ENCODE measurements around the gene RNU1-1. TPM values are rescaled to one million over a fixed set of nuclear protein-coding genes. Genes with fewer than 3 reads are reported as not detected.
A peak's percentile ranks its signal among the peaks of the same experiment; 100 is the strongest.
"Not testable (repeated sequence)": the region's sequence is repeated elsewhere in the genome, so short reads cannot be mapped to it uniquely, and the experiment has no call there.

The RNU1-1 gene
- polyA plus RNA-seq, 2 donors = not detected

DNA sequence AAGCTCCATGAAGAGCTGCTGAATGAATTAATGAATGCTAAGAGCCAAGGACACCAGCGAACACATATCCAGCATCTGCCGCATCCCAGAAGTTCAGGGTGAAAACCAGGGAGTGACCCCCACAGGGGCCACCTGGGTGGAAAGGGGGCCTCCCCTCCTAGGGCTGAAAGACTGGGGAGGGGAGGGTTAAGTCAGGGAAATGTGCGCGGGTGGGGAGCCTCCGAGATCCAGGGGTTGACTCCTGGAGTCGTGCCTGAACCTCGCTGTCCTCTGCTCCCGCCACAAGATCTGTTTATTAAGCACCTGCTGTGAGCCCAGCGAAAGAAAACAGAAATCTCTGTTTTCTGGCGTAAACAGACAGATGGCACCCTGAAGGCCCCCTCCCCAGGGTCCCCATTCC lies 16.0 kb downstream of the RNU1-1 start:
- peak overlapping the region; percentile 2 to 75 for H3K27ac ChIP-seq (ENCODE audit: low read depth in 2 of 2, low read length in 1 of 2)
- not testable (repeated sequence) for H3K9me3 ChIP-seq (ENCODE audit: control insufficient read depth in 2 of 2, insufficient read depth in 1 of 2, low read depth in 1 of 2, low read length in 1 of 2); H3K27me3 ChIP-seq (ENCODE audit: control insufficient read depth in 1 of 2, insufficient read depth in 2 of 2, low read length in 2 of 2); H3K4me3 ChIP-seq (ENCODE audit: low read depth in 1 of 2, low read length in 2 of 2); H3K4me1 ChIP-seq (ENCODE audit: control insufficient read depth in 2 of 2, insufficient read depth in 2 of 2, low read length in 1 of 2); H3K36me3 ChIP-seq (ENCODE audit: control insufficient read depth in 2 of 2, insufficient read depth in 2 of 2, low read length in 1 of 2)
- WGBS, 2 donors = 38 to 41% methylated on average over 10 of the region's 10 CpGs

DNA sequence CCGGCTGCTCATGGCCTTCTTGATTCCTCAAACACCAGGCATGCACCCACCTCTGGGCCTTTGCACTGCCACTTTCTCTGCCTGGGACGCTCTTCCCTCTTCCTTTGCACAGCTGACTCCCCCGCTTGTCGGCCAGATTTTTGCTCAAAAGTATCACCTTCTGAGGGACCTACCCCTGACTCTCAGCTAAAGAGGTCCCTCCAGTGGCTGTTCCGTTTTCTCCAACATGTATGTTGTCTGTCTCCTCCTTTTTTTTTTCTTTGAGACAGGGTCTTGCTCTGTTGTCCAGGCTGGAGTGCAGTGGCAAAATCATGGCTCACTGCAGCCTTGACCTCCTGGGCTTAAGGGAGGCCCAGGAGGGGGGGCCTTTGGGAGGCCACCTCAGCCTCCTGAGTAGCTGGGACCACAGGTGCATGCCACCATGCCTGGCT lies 16.6 kb downstream of the RNU1-1 start:
- not testable (repeated sequence) for H3K9me3 ChIP-seq (ENCODE audit: control insufficient read depth in 2 of 2, insufficient read depth in 1 of 2, low read depth in 1 of 2, low read length in 1 of 2); H3K27ac ChIP-seq (ENCODE audit: low read depth in 2 of 2, low read length in 1 of 2); H3K4me3 ChIP-seq (ENCODE audit: low read depth in 1 of 2, low read length in 2 of 2); H3K36me3 ChIP-seq (ENCODE audit: control insufficient read depth in 2 of 2, insufficient read depth in 2 of 2, low read length in 1 of 2); H3K4me1 ChIP-seq (ENCODE audit: control insufficient read depth in 2 of 2, insufficient read depth in 2 of 2, low read length in 1 of 2); H3K27me3 ChIP-seq (ENCODE audit: control insufficient read depth in 1 of 2, insufficient read depth in 2 of 2, low read length in 2 of 2)
- WGBS, 2 donors = 90 to 93% methylated on average over 5 of the region's 5 CpGs

- not testable (repeated sequence) for H3K27ac ChIP-seq (ENCODE audit: low read depth in 2 of 2, low read length in 1 of 2); H3K36me3 ChIP-seq (ENCODE audit: control insufficient read depth in 2 of 2, insufficient read depth in 2 of 2, low read length in 1 of 2); H3K9me3 ChIP-seq (ENCODE audit: control insufficient read depth in 2 of 2, insufficient read depth in 1 of 2, low read depth in 1 of 2, low read length in 1 of 2); H3K4me3 ChIP-seq (ENCODE audit: low read depth in 1 of 2, low read length in 2 of 2); H3K4me1 ChIP-seq (ENCODE audit: control insufficient read depth in 2 of 2, insufficient read depth in 2 of 2, low read length in 1 of 2); H3K27me3 ChIP-seq (ENCODE audit: control insufficient read depth in 1 of 2, insufficient read depth in 2 of 2, low read length in 2 of 2)
- 85 to 93% methylated on average over 9 of the region's 9 CpGs for WGBS, 2 donors
These were observed 20.4 kb downstream of the RNU1-1 start for GRCh38 chr1:16493731-16494130.

DNA sequence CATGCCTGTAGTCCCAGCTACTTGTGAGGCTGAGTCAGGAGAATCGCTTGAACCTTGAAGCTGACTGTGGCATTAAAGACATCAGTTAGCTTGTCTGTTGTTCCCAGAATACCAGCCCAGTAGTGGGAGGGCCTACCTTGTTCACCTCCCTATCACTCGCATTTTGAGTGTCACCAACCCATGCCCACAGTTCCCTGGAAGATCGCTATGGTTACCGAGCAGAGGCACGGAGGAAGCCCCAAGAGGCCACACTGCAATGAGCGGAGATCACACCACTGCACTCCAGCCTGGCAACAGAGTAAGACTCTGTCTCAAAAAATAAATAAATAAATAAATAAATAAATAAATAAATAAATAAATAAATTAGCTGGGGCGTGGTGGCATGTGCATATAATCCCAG lies 21.1 kb downstream of the RNU1-1 start:
- not testable (repeated sequence) for H3K27ac ChIP-seq (ENCODE audit: low read depth in 2 of 2, low read length in 1 of 2); H3K4me3 ChIP-seq (ENCODE audit: low read depth in 1 of 2, low read length in 2 of 2); H3K9me3 ChIP-seq (ENCODE audit: control insufficient read depth in 2 of 2, insufficient read depth in 1 of 2, low read depth in 1 of 2, low read length in 1 of 2); H3K27me3 ChIP-seq (ENCODE audit: control insufficient read depth in 1 of 2, insufficient read depth in 2 of 2, low read length in 2 of 2); H3K4me1 ChIP-seq (ENCODE audit: control insufficient read depth in 2 of 2, insufficient read depth in 2 of 2, low read length in 1 of 2)
- peaks cover 0 to 11% of the 10 kb centered on the region in 2 donors for H3K36me3 ChIP-seq (ENCODE audit: control insufficient read depth in 2 of 2, insufficient read depth in 2 of 2, low read length in 1 of 2)
- 82 to 87% methylated on average over 7 of the region's 7 CpGs for WGBS, 2 donors

GRCh38 chr1:16491056-16491675 lies 22.9 kb downstream of the RNU1-1 start:
- no peaks in the 10 kb centered on the region for H3K27me3 ChIP-seq (ENCODE audit: control insufficient read depth in 1 of 2, insufficient read depth in 2 of 2, low read length in 2 of 2)
- H3K36me3 ChIP-seq (ENCODE audit: control insufficient read depth in 2 of 2, insufficient read depth in 2 of 2, low read length in 1 of 2) = peaks cover 0 to 15% of the 10 kb centered on the region in 2 donors
- no peaks in the 10 kb centered on the region for H3K4me1 ChIP-seq (ENCODE audit: control insufficient read depth in 2 of 2, insufficient read depth in 2 of 2, low read length in 1 of 2)
- WGBS, 2 donors = 81 to 85% methylated on average over 9 of the region's 9 CpGs
- H3K4me3 ChIP-seq (ENCODE audit: low read depth in 1 of 2, low read length in 2 of 2) = no peak overlapping the region
- H3K9me3 ChIP-seq (ENCODE audit: control insufficient read depth in 2 of 2, insufficient read depth in 1 of 2, low read depth in 1 of 2, low read length in 1 of 2) = no peaks in the 10 kb centered on the region
- no peak overlapping the region for H3K27ac ChIP-seq (ENCODE audit: low read depth in 2 of 2, low read length in 1 of 2)

DNA sequence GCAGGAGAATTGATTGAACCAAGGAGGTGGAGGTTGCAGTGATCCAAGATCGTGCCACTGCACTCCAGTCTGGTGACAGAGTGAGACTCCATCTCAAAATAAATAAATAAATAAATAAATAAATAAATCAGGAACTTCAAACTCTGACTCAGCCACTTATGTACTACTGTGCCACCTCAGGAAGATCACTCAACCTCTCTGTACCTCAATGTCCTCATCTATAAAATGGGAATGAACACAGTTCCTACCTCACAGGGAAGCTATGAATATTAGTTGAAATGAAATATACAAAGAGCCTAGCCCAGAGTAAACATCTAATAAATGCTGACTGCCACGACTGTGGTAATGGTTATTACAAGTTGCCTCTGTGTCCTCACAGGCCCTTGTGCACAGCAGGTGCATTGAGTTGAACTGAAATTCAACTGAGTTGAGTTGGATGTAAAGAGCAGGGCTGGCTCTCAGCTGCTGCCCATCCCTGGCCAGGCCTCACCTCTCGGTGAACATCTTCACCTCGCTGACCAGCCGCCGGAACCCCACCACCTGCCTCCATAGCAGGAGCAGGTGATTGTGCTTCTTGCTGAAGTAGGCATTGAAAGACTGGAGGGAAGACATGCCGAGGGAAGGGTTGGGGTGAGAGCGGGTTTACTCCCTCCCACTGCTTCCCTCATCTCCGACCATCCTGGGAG lies 24.7 kb downstream of the RNU1-1 start:
- not testable (repeated sequence) for H3K27me3 ChIP-seq (ENCODE audit: control insufficient read depth in 1 of 2, insufficient read depth in 2 of 2, low read length in 2 of 2); H3K4me1 ChIP-seq (ENCODE audit: control insufficient read depth in 2 of 2, insufficient read depth in 2 of 2, low read length in 1 of 2); H3K4me3 ChIP-seq (ENCODE audit: low read depth in 1 of 2, low read length in 2 of 2); H3K27ac ChIP-seq (ENCODE audit: low read depth in 2 of 2, low read length in 1 of 2); H3K9me3 ChIP-seq (ENCODE audit: control insufficient read depth in 2 of 2, insufficient read depth in 1 of 2, low read depth in 1 of 2, low read length in 1 of 2)
- H3K36me3 ChIP-seq (ENCODE audit: control insufficient read depth in 2 of 2, insufficient read depth in 2 of 2, low read length in 1 of 2) = peaks cover 0 to 17% of the 10 kb centered on the region in 2 donors
- WGBS, 2 donors = 90 to 91% methylated on average over 9 of the region's 9 CpGs

DNA sequence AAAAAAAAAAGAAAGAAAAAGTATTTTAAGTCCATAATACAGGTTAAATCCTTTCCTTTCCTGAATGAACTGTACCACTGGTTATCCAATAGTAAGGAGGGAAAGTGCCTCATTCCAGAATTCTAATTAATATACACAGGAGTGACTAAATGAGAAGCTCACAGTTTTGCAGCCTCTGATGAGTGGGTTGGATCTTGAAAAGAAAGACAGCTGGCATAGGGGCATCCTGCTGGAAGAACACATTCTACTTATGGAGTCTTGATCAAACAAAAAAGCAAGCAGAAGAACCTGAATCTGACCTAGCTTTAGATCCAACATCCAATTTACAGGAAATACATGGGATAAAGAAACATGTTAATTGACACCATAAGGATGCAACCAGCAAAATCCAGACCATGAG lies 27.1 kb downstream of the RNU1-1 start:
- not testable (repeated sequence) for H3K4me1 ChIP-seq (ENCODE audit: control insufficient read depth in 2 of 2, insufficient read depth in 2 of 2, low read length in 1 of 2); H3K4me3 ChIP-seq (ENCODE audit: low read depth in 1 of 2, low read length in 2 of 2); H3K27me3 ChIP-seq (ENCODE audit: control insufficient read depth in 1 of 2, insufficient read depth in 2 of 2, low read length in 2 of 2); H3K27ac ChIP-seq (ENCODE audit: low read depth in 2 of 2, low read length in 1 of 2); H3K9me3 ChIP-seq (ENCODE audit: control insufficient read depth in 2 of 2, insufficient read depth in 1 of 2, low read depth in 1 of 2, low read length in 1 of 2)
- peaks cover 0 to 17% of the 10 kb centered on the region in 2 donors for H3K36me3 ChIP-seq (ENCODE audit: control insufficient read depth in 2 of 2, insufficient read depth in 2 of 2, low read length in 1 of 2)

GRCh38 chr1:16486316-16486715 lies 27.8 kb downstream of the RNU1-1 start:
- not testable (repeated sequence) for H3K27ac ChIP-seq (ENCODE audit: low read depth in 2 of 2, low read length in 1 of 2); H3K27me3 ChIP-seq (ENCODE audit: control insufficient read depth in 1 of 2, insufficient read depth in 2 of 2, low read length in 2 of 2); H3K9me3 ChIP-seq (ENCODE audit: control insufficient read depth in 2 of 2, insufficient read depth in 1 of 2, low read depth in 1 of 2, low read length in 1 of 2); H3K4me1 ChIP-seq (ENCODE audit: control insufficient read depth in 2 of 2, insufficient read depth in 2 of 2, low read length in 1 of 2); H3K4me3 ChIP-seq (ENCODE audit: low read depth in 1 of 2, low read length in 2 of 2)
- 86 to 87% methylated on average over 8 of the region's 8 CpGs for WGBS, 2 donors
- peaks cover 0 to 17% of the 10 kb centered on the region in 2 donors for H3K36me3 ChIP-seq (ENCODE audit: control insufficient read depth in 2 of 2, insufficient read depth in 2 of 2, low read length in 1 of 2)

DNA sequence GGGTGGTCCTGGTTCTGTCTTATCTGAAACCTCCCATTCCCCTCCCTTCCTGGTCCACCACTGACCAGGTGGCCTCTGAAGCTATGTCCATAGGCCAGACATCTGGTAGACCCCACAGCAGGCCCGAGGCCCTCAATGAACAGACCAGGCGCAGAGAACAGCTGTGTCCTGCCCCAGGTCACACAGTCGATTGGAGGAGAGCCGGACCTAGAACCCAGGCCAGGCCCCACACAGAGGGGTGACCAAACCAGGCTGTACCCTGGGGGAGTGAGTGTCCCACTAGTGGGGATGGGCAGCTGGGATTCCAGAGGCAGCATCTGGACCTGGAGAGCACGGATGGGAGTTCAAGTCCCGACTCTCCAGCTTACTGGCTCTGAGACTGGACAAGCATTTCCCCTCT lies 29.2 kb downstream of the RNU1-1 start:
- no peak overlapping the region for H3K4me3 ChIP-seq (ENCODE audit: low read depth in 1 of 2, low read length in 2 of 2)
- 91 to 92% methylated on average over 6 of the region's 6 CpGs for WGBS, 2 donors
- no peaks in the 10 kb centered on the region for H3K27me3 ChIP-seq (ENCODE audit: control insufficient read depth in 1 of 2, insufficient read depth in 2 of 2, low read length in 2 of 2)
- no peaks in the 10 kb centered on the region for H3K9me3 ChIP-seq (ENCODE audit: control insufficient read depth in 2 of 2, insufficient read depth in 1 of 2, low read depth in 1 of 2, low read length in 1 of 2)
- peaks cover 0 to 14% of the 10 kb centered on the region in 2 donors for H3K36me3 ChIP-seq (ENCODE audit: control insufficient read depth in 2 of 2, insufficient read depth in 2 of 2, low read length in 1 of 2)
- H3K27ac ChIP-seq (ENCODE audit: low read depth in 2 of 2, low read length in 1 of 2) = no peak overlapping the region
- H3K4me1 ChIP-seq (ENCODE audit: control insufficient read depth in 2 of 2, insufficient read depth in 2 of 2, low read length in 1 of 2) = no peaks in the 10 kb centered on the region

GRCh38 chr1:16484501-16484835 lies 29.6 kb downstream of the RNU1-1 start:
- 95 to 96% methylated on average over 8 of the region's 8 CpGs for WGBS, 2 donors
- H3K27me3 ChIP-seq (ENCODE audit: control insufficient read depth in 1 of 2, insufficient read depth in 2 of 2, low read length in 2 of 2) = no peaks in the 10 kb centered on the region
- no peak overlapping the region for H3K4me3 ChIP-seq (ENCODE audit: low read depth in 1 of 2, low read length in 2 of 2)
- H3K4me1 ChIP-seq (ENCODE audit: control insufficient read depth in 2 of 2, insufficient read depth in 2 of 2, low read length in 1 of 2) = no peaks in the 10 kb centered on the region
- H3K27ac ChIP-seq (ENCODE audit: low read depth in 2 of 2, low read length in 1 of 2) = no peak overlapping the region
- peaks cover 0 to 11% of the 10 kb centered on the region in 2 donors for H3K36me3 ChIP-seq (ENCODE audit: control insufficient read depth in 2 of 2, insufficient read depth in 2 of 2, low read length in 1 of 2)
- H3K9me3 ChIP-seq (ENCODE audit: control insufficient read depth in 2 of 2, insufficient read depth in 1 of 2, low read depth in 1 of 2, low read length in 1 of 2) = no peaks in the 10 kb centered on the region

Data from esophagus (tissue), 2 donors.